ENCODE results near the gene ZNF292.
A peak's percentile ranks its signal among the peaks of the same experiment; 100 is the strongest.
"Not testable (repeated sequence)": the region's sequence is repeated elsewhere in the genome, so short reads cannot be mapped to it uniquely, and the experiment has no call there.

The ZNF292 gene

GRCh38 chr6:87164506-87164905 is 9.1 kb downstream of the ZNF292 start:
- no peak for DNase-seq

GRCh38 chr6:87165185-87165584 is 9.8 kb downstream of the ZNF292 start:
- peak; percentile 56 for DNase-seq

GRCh38 chr6:87171938-87172633 is 16.7 kb downstream of the ZNF292 start:
- DNase-seq: no peak

GRCh38 chr6:87174078-87174579 is 18.8 kb downstream of the ZNF292 start:
- no peak for DNase-seq

GRCh38 chr6:87176493-87176892 is 21.1 kb downstream of the ZNF292 start:
- no peak for DNase-seq

- no peak for DNase-seq
Measured at GRCh38 chr6:87180105-87180728, 24.9 kb downstream of the ZNF292 start.

GRCh38 chr6:87181903-87182302 is 26.5 kb downstream of the ZNF292 start:
- no peak for DNase-seq

GRCh38 chr6:87182321-87182720 is 27.0 kb downstream of the ZNF292 start:
- no peak for DNase-seq

GRCh38 chr6:87182940-87183339 is 27.6 kb downstream of the ZNF292 start:
- no peak for DNase-seq

GRCh38 chr6:87183687-87184086 is 28.3 kb downstream of the ZNF292 start:
- no peak for DNase-seq

GRCh38 chr6:87184762-87185250 is 29.4 kb downstream of the ZNF292 start:
- no peak for DNase-seq

GRCh38 chr6:87196275-87196842 is 41.0 kb downstream of the ZNF292 start:
- no peak for DNase-seq

- no peak for DNase-seq
Measured at GRCh38 chr6:87197547-87197946, 42.2 kb downstream of the ZNF292 start.

GRCh38 chr6:87198022-87198810 is 42.9 kb downstream of the ZNF292 start:
- DNase-seq: not testable (repeated sequence)

- no peak for DNase-seq
Measured at GRCh38 chr6:87199787-87200186, 44.4 kb downstream of the ZNF292 start.

GRCh38 chr6:87200469-87201175 is 45.3 kb downstream of the ZNF292 start:
- peak; percentile 67 for DNase-seq

GRCh38 chr6:87203448-87204023 is 48.2 kb downstream of the ZNF292 start:
- DNase-seq: no peak

GRCh38 chr6:87209812-87210211 is 54.4 kb downstream of the ZNF292 start:
- DNase-seq: no peak

GRCh38 chr6:87210979-87211378 is 55.6 kb downstream of the ZNF292 start:
- no peak for DNase-seq

- no peak for DNase-seq
Measured at GRCh38 chr6:87212596-87212995, 57.2 kb downstream of the ZNF292 start.

- no peak for DNase-seq
Measured at GRCh38 chr6:87213364-87213763, 58.0 kb downstream of the ZNF292 start.

- DNase-seq: no peak
Measured at GRCh38 chr6:87214831-87215230, 59.5 kb downstream of the ZNF292 start.
